Activated CD8-positive, alpha-beta memory T cell treated with anti-CD3 and anti-CD28 coated beads, Interleukin-2, amount 50 U/mL, for 4 hours (primary cell): ENCODE measurements around the gene PAK5.

ENCODE experiments used
- DNase-seq: peaks from one replicate; pipeline ENCODE4 v3.0.0-alpha.2; 2020

PAK5 gene

DNA sequence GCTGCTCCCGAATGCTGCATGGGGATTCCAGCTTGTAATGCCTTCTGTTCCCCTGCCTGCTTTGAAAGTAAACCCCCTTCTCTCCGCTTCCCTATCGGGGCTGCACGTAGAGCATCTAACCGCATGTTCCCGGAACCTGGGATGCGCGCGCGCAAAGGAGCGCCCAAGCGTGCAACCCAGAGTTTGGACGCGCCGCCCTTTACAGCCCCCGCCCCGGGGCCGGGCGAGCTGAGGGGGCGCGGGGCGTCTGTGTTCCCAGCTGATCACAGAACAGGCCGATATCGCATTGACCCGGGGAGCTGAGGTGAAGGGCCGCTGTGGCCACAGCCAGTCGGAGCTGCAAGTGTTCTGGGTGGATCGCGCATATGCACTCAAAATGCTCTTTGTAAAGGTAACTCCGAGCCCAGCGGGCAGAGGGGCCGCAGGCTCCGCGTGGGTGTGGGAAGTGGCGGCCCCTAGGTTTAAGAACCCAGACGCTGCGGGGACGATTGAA is 323.1 kb downstream of the PAK5 start:
- no peak for DNase-seq

DNA sequence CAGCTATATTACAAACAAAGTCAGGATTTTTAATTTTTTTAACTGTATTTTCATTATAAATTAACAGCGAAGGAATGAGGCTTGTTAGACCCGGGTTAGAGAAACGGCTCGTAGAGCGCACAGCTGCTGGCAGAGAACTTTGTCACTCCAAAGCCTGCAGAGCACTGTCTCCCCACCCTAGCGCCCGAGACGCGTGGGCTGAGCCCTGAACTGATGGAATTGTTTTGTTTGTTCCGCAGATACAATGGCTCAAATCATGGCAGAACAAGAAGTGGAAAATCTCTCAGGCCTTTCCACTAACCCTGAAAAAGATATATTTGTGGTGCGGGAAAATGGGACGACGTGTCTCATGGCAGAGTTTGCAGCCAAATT is 323.7 kb downstream of the PAK5 start:
- no peak for DNase-seq

DNA sequence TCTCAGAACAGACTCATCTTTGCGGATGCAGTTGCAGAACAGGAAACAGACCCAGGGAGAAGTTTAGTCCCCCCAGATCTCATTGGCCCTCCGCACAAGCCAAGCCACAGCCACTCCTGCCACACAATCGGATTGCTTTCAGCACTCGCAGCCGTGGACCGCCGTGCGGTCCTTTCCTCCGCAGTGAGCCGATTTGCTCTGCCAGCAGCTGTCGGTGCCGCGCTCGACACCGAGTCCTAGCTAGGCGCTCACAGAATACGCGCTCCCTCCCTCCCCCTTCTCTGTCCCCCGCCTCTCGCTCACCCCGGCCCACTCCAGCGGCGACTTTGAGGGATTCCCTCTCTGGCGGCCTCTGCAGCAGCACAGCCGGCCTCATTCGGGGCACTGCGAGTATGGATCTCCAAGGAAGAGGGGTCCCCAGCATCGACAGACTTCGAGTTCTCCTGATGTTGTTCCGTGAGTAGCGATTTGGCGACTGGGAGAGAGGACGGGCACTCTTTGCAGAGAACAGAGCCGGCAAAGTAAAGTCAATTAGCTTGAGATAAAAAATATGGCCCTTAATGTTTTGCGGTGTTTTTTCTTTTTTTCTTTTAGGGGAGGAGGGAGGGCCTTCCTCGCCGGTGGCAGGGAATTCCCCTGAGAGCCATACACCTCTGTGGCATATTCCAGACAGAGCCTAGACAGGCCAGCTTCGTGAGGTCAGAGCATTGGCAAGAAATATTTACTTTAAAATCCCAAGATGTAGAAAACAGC is 324.2 kb downstream of the PAK5 start, which contains the start of gene LAMP5:
TSS of gene LAMP5 (plus strand) at position 130 of the 753 bp plus-strand sequence. CDS start at position 393, 263 bp downstream.
- DNase-seq, result no peak

DNA sequence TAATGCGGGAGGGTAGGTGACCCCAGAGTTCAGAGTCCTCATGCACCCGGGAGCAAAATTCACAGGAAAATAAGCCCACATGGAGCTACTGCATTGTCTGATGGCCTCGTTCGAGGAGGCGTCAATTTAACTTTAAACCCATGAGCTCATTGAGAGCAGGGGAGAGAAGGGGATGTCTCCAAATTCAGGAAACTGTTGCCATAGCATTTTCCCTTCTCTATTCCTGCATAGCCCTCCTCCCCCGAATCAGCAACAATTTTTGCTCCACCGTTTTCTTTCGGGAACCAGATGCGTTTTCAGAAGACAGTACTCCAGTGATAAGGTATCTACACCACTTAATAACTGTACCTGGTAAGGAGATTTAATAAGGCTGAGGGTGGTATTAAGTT is 324.8 kb downstream of the PAK5 start:
- no peak for DNase-seq

DNA sequence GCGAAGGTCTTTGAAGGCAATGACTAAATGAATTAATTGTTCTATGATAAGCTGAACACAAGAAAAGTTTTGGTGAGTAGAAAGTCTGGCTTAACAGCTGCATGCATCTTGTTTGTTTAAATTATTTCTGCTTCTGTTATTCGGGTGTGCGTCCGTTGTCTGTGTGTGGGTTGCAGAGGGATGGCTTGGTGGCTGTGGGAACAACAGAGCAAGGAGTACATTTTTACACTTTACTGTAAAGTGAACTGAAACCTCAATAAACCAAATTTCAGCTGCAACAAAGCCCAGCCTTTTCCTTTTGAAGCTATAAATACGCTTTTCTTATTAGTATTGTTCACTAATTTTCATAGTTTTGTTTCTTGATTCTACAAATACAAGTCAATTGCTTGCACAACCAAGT is 328.0 kb downstream of the PAK5 start:
- DNase-seq, result no peak

DNA sequence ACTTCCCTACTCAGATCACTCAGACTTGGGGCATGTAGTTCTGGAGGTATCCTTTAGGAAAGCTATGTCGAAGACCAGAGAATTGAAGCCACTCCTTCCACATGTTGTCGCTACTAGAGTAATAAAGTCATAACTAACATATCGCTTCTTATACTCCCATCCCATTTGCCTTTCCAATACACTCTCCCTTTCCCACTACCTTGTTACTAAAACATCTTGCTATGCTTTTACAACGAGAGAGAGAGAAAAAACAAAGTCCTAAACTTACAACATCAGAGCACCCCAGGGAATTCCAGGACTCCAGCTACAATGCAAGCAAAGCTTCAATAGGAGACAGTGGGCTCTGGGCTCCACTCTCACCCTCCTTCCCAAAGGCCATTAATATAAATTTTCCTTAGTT is 329.6 kb downstream of the PAK5 start:
- no peak for DNase-seq

DNA sequence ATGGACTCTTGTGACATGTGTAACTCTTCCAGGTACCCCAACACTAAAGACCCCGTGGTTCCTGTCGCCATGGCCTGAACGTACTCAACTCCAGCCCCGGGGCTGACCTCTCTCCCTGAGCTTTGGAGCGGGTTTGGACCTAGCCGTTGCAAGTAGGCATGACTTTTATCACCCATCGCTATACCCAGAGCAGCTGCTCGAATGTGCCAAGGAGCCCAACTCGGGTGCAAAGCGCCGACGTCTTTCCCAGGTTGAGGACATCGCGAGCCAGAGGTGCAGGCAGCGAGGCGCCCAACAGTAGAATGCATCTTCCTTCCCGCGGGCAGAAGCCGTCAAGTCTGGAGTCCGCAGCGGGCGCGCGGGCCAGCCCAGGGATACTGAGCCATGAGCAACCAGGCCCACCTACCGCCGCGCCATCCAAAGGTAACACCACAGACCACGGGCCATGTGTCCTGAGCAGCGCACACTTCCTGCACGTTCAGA is 330.1 kb downstream of the PAK5 start:
- no peak for DNase-seq

DNA sequence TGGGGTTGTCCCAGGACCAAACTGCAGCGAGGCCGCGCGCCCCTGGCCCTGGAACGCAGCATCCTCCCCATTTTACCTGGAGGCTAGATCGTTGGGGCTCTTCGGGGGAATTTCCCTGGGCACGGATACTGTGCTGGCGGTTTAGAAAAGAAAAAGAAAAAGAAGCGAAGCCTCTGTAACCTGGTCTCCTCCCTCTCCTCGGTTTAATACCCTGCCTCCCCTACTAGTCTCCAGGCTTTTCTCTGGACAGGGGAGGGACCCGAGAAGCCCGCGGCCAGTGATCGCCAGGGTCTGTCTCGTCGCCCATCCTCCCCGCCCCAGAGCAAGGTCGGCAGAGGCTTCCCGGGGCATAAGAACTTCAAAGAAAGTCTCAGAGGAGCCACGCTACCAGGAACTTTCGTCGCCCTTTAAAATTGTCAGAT is 330.6 kb downstream of the PAK5 start:
- DNase-seq, result no peak

DNA sequence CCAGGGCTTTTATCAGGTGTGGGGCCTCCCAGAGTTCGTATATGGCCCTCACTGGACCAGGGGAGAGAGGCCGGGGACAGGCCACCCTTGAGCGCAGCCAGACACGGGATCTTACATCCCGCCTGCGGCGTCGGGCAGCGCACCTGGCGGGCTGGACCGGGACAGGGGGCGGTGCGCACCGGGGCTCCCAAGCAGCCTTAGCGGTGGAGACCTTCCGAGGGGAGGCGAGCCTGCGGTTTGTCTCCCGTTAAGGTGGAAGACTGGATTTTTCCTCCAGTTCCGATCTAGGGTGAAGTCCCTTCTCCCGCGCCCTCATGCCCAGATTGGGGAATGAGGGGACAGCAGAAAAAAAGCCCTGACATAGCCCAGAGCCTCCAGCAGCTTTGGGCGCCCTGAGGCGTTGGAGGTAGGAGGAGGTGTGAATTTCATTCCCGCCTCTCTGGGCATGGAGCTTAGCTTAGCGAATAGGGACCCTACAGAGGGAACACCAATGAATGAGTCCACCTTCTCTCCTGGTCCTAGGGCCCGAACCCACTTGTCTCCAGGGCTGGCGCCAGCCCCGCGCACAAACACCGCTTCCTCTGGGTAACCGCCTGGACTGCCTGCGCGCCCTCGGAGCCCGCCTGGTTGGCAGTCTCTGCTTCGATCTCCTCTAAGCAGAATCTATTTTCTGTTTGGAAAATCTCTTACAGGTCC is 331.2 kb downstream of the PAK5 start:
- DNase-seq, result no peak

DNA sequence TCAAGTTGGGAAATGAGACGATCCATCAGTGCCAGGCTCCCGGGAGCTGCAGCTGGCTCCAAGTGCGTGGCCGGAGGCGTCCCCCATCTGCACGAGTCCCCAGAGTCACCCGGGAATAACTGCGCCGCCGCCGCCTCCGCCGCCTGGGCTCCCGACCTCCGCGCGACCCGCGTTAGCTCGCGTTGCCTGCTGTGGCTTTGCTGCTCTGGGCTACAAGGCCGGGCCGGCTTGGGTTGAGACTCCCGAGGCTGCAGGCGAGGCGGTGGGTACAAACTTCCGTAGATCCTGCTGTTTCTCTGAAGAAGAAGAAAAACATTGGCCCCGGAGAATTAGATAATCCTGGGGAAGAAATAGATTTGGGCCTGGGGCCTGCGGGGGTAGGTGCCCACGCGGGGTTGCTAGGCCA is 331.9 kb downstream of the PAK5 start:
- no peak for DNase-seq

DNA sequence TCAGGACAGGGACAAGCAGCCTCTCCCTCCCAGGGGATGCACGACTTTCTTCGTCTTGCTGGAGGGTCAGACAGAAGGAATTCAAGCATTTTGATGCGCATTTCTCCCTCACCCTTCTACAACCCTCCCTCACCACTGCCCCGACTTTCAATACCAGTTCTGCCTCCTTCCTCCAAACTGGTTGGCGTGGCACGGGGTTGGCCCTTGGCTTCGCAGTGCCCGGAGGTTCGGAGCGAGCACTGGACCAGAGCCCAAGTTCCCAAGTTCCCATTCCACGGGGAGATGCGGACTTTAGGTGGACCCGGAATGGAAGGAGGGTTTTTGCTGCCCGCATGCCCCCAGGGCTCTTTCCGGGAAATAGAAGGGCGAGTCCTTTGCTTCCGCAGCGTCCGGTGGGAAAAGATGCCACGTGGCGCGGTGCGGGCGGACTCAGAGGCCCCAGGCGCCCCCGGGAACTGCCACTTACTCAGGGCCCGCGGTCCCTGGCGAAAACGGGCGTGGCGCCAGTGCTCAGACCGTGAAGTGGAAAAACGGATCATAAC is 332.5 kb downstream of the PAK5 start:
- DNase-seq, result no peak

DNA sequence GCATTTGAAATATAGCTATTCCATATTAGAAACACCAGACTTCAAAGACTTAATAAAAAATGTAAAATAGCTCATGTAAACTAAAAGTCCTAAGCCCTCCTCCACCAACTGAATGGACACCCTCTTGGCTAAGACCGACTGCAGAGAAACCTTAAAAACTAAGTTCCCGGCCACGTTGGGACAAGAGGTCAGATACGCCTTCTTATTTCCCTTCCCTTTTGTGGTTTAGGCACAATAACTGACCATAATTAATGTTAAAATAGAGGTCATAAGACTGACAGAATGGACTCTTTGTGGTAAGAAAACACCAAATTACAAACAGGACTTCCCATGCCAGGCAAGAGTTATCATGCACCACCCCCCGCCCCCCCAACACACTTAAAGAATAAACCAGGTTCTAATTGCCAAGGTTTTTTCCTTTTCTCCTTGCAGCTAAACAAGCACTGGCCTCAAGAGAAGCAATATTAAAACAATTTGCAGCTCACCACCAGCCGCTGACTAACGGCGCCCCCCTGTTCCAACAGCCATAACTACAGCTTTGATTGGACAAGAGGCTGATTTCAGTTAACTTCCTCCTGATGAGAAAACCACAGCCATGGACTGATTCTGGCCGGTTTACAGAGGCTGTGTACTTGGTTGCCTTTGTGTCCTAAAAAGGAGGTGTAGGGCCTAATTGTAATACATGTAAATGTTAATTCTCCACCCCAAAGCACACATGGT is 335.2 kb downstream of the PAK5 start:
- DNase-seq, result no peak

DNA sequence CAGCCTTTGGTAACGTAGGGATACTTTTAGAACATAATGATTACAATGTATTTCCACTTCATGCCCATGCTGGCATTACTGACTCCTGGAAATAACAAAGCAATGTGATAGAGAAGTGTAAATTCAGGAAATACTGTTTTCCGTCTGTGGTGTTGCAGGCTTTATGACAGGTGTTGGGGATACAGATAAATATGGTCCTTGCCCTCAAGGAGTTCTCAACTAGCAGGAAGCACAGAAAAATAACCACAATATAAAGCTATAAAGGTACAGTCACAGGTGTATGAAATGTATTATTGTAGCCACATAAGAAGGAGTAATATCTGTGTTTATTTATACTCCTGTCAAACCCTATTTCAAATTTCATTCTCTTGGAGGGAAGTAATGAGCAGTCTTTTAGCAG is 337.4 kb downstream of the PAK5 start:
- no peak for DNase-seq

DNA sequence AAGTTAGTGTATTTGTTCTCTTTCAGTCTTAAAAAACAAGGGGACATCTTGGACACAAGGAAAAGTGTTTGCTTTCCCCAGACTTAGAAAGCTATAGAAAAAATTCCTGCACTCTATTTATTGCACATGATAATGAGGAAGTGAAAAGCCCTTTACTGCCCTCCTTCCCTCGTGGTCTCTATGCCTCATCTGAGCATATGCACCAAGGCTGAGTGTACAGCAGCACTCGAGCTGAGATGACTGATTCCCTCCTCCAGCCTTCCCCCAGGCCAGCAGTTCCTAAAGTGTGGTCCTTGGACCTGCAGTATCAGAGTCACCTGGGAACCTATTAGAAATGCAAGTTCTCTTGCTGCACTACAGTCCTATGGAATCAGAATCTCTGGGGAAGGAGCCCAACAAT is 338.8 kb downstream of the PAK5 start:
- no peak for DNase-seq

DNA sequence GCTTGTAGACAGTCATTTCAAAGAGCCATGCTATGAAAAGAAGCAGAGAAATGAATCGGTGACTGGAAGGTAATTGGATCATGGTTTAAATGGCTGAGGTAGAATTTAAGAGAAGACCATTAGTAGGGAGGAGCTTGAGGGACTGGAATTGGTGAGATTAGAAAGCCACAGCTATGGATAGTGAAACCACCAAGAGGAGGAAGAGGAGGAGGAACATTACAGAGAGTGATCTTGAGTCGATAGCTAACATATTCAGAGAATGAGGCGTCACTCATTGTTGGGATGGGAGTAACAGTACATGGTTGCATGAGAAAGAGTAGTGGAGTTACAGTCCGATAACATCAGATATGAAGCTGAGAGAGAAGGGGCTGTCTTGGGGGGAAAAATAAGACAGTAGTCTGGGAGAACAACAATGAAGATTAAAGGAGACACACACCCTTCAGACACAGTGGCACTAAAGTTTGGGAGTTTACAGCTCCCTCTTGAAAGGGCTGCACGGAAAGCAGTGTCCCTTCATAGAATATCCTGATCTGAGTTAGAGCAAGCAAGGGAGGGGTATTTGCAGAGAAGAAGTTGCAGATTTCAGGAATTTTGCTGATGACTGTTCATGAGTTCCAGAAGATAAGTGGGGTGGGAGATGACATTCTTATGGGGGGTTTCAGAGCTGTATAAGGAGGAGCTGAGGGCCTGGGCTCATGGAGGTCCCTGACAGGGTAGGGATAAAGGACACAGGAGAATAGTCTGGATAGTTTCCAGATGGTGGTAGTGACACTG is 339.6 kb downstream of the PAK5 start:
- DNase-seq, result no peak

DNA sequence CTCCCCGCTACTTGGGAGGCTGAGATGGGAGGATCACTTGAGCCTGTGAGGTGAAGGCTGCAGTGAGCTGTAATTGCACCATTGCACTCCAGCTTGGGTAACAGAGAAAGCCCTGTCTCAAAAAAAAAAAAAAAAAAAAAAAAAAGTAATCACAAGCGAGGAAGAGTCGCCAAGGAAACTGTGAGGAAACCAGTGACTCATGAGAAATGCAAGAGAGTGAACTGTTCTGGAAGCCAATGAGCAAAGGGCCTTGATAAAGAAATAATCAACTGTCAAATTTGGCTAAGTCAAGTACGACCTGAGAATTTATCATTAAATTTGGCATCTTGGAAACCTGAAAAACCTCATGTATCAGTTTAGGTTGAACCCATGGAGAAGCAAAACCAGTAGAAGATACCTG is 340.6 kb downstream of the PAK5 start:
- DNase-seq, result no peak

DNA sequence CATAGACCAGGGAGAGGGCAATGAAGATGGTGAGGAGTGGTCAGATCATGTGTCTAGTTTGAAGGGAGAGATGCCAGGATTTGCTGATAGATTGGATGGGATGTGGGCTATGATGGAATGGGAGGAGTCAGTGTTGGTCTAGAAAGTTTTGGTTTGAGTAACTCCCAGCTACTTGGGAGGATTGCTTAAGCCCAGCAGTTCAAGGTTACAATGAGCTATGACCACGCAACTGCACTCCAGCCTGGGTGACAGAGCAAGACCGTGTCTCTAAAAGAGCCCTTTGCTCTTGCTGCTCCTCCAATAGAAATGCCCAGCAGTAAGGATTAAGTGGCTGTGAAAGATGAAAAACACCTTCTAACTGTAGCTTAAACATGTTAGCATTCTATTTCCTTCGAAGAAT is 342.7 kb downstream of the PAK5 start:
- DNase-seq, result no peak

DNA sequence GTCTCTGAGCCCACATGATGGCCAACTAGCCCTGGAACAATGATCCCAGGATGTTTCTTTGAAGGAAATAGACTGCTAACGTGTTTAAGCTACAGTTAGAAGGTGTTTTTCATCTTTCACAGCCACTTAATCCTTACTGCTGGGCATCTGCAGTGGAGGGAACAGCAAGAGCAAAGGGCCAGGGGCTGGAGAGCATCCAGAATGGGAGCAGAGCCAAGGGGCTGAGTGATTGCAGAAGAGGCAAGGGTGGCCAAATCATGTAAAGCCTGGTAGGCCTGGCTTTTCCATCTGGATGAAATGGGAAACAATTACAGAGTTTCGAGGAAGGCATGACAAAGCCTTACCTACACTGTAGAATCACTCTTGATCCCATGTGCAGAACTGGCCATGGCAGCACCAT is 343.2 kb downstream of the PAK5 start:
- no peak for DNase-seq

DNA sequence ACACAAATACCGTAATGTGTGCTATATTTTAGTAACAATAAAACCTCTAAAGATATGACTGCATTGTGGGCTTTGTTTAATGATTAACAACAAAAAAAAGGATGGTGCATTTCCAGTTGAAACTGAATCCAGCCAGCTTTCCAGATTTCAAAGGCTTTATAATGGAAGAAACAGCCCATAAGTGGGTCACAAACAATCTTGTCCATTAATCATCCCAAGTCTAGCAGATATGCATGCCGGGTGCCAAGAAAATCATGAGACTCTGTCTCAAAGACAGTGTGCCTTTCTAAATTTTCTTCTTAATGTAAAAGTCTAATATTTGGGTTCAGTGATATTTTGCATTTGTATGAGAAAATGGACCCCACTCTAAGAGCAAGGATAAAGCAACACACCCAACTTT is 345.1 kb downstream of the PAK5 start:
- no peak for DNase-seq

DNA sequence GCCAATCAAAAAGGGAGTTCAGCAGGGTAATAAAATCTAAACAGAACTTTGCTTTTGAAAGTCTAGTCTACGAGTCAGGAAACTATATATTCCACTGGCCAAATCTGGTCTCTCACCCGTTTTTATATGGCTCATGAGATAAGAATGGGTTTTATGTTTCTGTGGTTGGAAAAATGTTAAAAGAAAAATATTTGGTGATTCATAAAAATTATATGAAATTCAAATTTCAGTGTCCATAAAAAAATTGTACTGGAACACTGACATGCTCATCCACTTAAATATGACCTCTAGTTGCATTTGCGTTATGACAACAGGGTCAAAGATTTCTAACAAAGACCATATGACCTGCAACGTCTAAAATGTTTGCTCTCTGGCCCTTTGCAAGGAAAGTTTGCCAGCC is 346.8 kb downstream of the PAK5 start:
- no peak for DNase-seq

DNA sequence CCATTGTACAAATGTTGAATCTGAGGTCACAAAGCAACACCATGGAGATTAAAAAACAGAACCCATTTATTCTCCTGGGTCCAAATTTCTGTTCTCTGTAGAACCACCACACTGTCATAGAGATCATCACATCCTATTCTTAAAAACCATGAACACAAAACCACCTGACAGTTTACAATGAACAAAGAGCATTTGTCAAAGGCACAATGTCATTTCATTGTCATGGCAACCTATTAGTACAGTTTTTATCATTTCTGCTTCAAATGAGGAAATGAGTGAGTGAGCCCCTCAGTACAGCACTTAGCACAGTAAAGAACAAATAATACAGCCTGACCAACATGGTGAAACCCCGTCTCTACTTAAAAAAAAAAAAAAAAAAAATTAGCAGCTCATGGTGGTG is 347.6 kb downstream of the PAK5 start:
- DNase-seq, result no peak

DNA sequence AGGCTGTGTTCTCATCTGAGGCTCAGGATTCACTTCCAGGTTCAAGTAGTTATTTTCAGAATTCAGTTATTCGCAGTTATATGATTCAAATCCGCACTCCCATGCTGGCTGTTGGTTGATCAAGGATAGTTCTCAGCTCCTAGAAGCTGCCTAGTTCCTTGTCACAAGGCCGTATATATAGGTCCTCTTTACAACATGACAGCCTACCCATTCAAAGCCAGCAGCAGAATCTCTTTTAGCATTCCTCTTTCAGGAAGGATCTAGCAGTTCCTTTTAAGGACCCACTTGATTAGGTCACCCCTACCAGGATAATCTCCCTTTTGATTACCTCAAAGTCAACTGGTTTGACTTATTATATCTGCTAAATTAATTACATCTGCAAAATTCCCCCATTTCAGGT is 348.2 kb downstream of the PAK5 start:
- DNase-seq, result no peak

DNA sequence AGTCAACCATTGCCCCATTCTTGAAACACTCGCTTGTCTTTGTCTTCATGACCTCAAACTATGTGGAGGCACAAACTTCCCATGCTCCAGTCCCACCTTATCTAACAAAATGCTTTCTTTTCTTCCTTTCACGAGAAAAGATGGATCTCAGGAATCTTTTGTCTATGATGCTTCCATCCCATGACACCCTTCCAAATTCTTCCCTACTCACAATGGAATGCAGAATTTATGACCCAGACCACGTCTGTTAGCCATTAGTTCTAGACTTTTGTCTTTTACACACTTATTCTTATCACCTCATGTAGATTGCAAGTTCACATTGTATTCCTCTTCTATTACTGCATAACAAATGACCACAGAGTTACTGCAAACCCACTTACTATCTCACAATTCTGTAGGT is 348.7 kb downstream of the PAK5 start:
- DNase-seq, result no peak
